Cardiac fibroblast (primary cell): ENCODE measurements around the gene GCSAML.

Experiments
- DNase-seq, 2 donors: peaks; one replicate each; pipeline versions ENCODE4 v3.0.0 to v3.0.0-alpha.2; 2010; ENCODE audit warnings: low read depth in 2 of 2
- H3K4me3 ChIP-seq, 2 donors: replicated peaks in 1 of 2; 1 replicate in 1 of 2; 2 replicates in 1 of 2; pipeline ENCODE4 v1.5.1; 2011; ENCODE audit warnings: low read depth in 2 of 2, low read length in 2 of 2, mild to moderate bottlenecking in 2 of 2, moderate library complexity in 1 of 2
- TF ChIP-seq, protein P1 (sequence below): IDR thresholded peaks from one replicate; pipeline ENCODE4 v1.5.1; 2011; ENCODE audit warnings: low read depth, mild to moderate bottlenecking, low read length, inconsistent platforms

Gene GCSAML

DNA sequence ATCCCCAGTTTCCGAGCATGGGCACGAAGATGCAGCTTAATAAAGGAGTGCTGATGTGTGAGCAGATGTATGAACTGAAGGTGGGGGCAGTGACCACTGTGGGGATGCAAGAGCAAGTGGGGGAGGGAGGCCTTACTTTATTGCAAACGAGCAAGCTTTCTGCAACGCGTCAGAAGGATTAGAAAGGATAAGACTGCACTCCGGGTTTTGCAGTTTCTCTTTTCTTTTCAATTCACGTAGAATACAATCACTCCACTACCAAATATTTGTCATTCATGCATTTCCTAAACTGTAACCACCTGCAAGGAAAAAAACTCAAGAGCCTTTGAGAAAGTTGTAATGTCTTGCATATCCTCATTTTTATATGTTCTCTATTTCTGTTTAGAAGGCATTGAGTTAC, 8.4 kb upstream of the GCSAML start:
- no peak overlapping the region for H3K4me3 ChIP-seq
- TF ChIP-seq, protein P1, sequence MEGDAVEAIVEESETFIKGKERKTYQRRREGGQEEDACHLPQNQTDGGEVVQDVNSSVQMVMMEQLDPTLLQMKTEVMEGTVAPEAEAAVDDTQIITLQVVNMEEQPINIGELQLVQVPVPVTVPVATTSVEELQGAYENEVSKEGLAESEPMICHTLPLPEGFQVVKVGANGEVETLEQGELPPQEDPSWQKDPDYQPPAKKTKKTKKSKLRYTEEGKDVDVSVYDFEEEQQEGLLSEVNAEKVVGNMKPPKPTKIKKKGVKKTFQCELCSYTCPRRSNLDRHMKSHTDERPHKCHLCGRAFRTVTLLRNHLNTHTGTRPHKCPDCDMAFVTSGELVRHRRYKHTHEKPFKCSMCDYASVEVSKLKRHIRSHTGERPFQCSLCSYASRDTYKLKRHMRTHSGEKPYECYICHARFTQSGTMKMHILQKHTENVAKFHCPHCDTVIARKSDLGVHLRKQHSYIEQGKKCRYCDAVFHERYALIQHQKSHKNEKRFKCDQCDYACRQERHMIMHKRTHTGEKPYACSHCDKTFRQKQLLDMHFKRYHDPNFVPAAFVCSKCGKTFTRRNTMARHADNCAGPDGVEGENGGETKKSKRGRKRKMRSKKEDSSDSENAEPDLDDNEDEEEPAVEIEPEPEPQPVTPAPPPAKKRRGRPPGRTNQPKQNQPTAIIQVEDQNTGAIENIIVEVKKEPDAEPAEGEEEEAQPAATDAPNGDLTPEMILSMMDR: no peak
- DNase-seq: no peak

DNA sequence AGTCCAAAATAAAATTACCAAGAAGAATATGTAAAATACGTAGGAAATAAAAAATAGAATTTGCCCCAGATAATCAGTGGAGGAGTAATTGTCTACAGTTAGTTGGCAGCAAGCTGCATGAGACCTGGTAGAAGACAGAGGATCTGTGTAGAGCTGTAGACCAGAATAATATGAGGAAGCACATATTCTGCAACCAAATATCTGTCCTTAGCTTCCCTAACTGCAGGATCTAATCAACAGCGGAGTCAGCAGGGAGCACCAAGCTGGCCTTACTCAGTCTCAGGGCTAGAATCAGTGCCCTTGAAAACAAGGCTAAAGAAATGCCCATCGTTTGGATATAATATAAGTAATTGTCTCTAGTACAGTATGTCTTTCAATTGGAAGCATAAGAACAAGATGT, 6.1 kb upstream of the GCSAML start:
- TF ChIP-seq, protein P1: no peak
- no peak for DNase-seq
- H3K4me3 ChIP-seq: no peak overlapping the region

DNA sequence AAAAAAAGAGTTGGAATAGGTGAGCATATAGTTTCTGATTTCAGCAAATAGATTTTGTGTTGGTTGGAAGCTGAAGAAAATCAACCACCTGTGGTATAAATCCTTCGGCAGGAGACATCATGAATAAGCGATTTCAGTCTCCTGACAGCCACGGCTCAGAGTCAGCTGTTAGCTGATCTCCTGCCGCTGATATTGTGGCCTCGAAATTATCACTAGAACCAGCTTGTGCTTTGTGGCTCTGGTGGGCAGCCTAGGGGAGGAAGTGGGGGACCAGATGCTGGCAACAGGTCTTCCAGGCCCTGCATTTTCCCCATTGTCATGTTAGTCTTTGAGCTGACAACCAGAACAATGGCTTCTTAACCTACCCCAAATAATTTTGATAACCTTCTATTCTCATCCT, 842 bp upstream of the GCSAML start:
- DNase-seq: no peak
- no peak overlapping the region for H3K4me3 ChIP-seq
- TF ChIP-seq, protein P1: no peak

DNA sequence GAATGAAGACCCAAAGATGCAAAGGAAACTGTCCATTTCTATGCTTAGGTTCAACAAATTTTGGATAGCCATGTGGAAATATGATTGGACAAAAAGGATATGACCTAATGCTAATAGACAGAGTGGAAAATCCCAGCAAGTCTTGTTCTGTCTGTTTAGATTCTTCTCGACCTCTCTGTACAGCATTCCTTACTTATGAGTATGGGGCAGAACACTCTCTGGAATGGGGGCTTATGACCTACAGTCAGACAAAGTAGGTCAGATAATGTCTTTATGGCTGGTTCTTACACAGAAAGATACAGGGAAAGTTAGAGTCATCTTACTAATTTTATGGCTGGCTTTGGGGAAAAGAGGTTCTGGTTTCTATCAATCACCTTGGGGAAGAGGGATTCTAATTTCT, 2.8 kb downstream of the GCSAML start:
- H3K4me3 ChIP-seq: no peak overlapping the region
- TF ChIP-seq, protein P1: no peak
- peak; percentile 1 to 48 for DNase-seq

DNA sequence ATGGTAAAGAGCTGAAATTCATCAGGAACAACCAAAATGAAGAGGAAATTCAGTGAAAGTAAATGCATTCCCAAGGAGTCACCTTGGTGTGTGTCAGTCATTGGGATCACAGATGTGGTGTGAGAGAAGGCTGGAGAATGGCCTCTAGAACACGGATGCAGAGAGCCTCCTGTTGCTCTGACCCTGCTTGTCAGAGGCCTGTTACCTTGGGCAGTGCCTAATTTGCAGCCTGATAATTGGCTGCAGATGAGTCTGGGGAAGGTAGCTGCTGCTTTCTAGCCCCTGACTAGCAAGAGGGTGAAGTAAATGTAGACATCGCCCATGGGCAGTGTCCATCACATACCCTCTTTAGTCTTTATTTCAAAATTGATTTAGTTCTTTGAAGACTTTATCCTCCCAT, 3.3 kb downstream of the GCSAML start:
- TF ChIP-seq, protein P1: no peak
- no peak for DNase-seq
- no peak overlapping the region for H3K4me3 ChIP-seq

DNA sequence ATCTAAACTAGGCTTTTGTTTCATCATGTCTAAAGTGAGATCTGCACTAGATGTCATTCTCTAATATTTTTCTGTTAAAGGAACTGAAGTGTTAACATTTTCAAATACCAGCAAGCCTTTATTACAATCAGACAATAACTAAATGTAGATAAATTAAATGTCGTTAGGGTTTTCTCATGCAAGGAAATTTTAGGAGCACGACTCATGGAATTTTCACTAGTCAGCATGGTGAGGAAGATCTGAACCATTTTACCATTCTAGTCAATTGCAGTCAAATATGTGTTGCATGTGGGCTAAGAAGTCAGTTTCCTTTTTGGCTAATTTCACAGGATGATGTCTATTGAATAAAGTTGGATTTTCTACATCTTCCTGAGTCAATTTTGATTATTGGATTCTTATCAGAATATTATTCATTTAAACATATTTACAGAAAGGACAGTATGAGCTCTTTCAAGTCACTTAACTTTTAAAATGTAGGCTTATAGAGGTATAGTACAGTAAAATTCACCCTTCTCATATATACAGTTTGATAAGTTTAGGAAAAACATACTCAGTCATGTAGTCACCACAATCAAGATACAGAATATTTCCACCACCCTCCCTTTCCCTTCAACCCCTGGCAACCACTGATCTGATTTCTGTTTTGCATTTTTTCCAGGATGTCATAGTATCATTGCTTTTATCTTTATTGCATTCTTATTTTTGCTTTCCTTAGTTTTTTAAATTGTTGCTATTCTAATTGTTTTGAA, 9.2 kb downstream of the GCSAML start:
- peak in 1 of 2 donors; percentile 7 for DNase-seq
- no peak overlapping the region for H3K4me3 ChIP-seq
- TF ChIP-seq, protein P1: no peak

DNA sequence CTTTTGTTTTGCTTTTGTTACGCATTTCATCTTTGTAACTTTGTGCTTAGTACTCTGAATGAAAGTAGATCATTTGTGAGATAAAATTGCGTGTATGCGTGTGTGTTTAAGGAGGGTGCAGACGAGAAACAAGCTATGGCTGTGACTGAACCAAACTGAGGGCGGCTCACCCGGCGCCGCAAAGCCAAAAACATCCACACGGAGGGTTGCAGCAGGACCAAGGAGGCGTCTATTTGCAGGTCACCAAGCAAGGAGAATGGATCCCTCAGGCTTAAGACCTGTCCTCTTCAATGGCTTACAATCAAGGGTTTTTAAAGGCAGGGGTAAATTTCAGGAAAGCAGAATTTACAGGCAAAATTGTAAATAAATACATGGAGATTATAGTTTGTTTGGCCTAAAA, 12.8 kb downstream of the GCSAML start:
- TF ChIP-seq, protein P1: no peak
- no peak overlapping the region for H3K4me3 ChIP-seq
- DNase-seq: no peak
